Uterus (tissue), 2 donors: ENCODE measurements around the gene LIX1L.

Experiments
- CTCF ChIP-seq, 4 experiments: fragments of 200-600 bp in 2 of 4; fragments of 450-650 bp in 2 of 4; sonication (generic) in 2 of 4; IDR thresholded peaks; one replicate each; pipeline ENCODE4 v1.5.1; 2016 to 2019; ENCODE audit warnings: antibody characterized with exemption in 4 of 4, mild to moderate bottlenecking in 2 of 4, moderate library complexity in 1 of 4
- POLR2A ChIP-seq, 2 donors: fragments of 450-650 bp; IDR thresholded peaks; one replicate each; pipeline ENCODE4 v1.6.1; 2016; ENCODE audit warnings: antibody characterized with exemption in 2 of 2, mild to moderate bottlenecking in 1 of 2, moderate library complexity in 1 of 2

GRCh38 chr1:145960468-145961108 lies 2.8 kb upstream of the LIX1L start:
- TF ChIP-seq POLR2A (IDR thresholded peaks at IDR 0.05) (peak; percentile 69 to 79), CTCF (IDR thresholded peaks at IDR 0.05) (peak in 3 of 4 experiments; percentile 15 to 45 (median 32))
